Measurements from ENCODE around the gene SEC16A.

SEC16A gene

DNA sequence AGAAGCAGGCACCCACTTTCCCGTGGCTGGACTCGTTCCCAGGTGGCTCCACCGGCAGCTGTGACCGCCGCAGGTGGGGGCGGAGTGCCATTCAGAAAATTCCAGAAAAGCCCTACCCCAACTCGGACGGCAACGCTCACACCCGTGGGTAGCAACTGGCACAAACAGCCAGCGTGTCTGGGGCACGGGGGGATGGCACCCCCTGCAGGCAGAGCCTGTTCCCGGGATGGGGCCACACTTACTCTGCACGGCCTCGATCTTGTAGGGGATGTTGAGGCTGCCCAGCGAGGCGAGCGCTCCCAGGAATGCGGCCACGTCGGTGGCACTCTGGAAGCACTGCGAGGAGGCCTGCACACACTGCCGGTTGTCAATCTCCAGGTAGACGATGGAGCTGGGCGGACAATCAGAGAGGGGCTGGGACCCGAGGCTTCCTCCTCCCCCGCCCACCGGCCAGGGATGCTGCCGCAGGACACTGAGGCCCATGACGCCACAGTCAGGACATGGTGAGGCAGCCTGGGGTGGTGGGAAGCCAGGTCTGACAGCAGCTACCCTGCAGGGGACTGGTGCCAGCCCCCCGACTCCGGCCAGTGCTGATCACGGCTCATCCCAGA is 20.2 kb upstream of the SEC16A start:
- no peaks in the 10 kb centered on the region for H3K4me1 ChIP-seq (ENCODE audit: insufficient read depth, low read length)
- no peaks in the 10 kb centered on the region for H3K27me3 ChIP-seq (ENCODE audit: insufficient read depth, low read length)
- H2AFZ ChIP-seq (ENCODE audit: low read depth, low read length), result no peak overlapping the region
- H3K36me3 ChIP-seq (ENCODE audit: insufficient read depth, low read length), result peaks cover 90% of the 10 kb centered on the region
- no peak overlapping the region for H3K4me3 ChIP-seq (ENCODE audit: low read length)
- H3K9me3 ChIP-seq (ENCODE audit: low read length), result no peaks in the 10 kb centered on the region

DNA sequence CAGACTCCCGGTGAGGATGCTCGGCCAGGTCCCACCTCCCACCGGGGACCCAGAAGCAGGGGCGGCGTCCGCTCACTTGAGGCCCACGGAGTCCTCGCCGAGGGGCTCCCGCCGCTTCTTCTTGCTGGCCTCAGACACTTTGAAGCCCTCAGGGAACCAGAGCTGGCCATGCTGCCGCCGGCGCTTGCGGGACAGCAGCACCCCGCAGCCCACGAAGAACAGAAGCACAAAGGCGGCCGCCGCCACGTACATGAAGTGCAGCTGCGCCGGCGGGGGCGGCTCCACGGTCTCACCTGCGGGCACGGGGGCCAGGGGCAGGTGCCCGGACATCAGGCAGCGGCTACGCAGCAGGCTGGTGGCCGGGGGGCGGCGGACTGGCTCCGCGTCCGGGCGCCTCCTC is 19.4 kb upstream of the SEC16A start:
- no peaks in the 10 kb centered on the region for H3K4me1 ChIP-seq (ENCODE audit: insufficient read depth, low read length)
- no peaks in the 10 kb centered on the region for H3K27me3 ChIP-seq (ENCODE audit: insufficient read depth, low read length)
- H3K36me3 ChIP-seq (ENCODE audit: insufficient read depth, low read length), result peaks cover 89% of the 10 kb centered on the region
- no peaks in the 10 kb centered on the region for H3K9me3 ChIP-seq (ENCODE audit: low read length)
- H2AFZ ChIP-seq (ENCODE audit: low read depth, low read length), result no peak overlapping the region
- H3K4me3 ChIP-seq (ENCODE audit: low read length), result no peak overlapping the region

DNA sequence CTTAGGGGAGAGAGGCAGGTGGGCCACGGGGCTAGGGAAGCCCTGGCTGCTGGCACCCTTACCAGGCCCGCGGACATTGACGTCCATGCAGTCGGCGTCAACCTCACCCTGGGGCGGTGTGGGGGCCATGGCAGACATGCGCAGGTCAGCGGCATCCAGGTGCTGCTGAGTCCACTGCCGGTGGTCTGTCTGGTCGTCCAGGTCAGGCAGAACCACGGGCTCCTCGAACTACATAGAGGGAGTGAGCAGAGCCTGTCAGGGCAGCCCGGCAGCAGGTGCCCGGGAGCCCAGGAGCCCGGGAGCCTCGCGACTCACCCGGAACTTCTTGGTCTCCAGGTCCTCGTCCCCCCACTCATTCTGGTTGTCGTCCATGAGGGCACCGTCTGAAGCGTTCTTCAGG is 18.8 kb upstream of the SEC16A start:
- Histone ChIP-seq H3K4me3 (ENCODE audit: low read length) (no peak overlapping the region), H3K4me1 (ENCODE audit: insufficient read depth, low read length) (no peaks in the 10 kb centered on the region), H3K27me3 (ENCODE audit: insufficient read depth, low read length) (no peaks in the 10 kb centered on the region), H3K36me3 (ENCODE audit: insufficient read depth, low read length) (peaks cover 89% of the 10 kb centered on the region), H2AFZ (ENCODE audit: low read depth, low read length) (no peak overlapping the region), H3K9me3 (ENCODE audit: low read length) (no peaks in the 10 kb centered on the region)

DNA sequence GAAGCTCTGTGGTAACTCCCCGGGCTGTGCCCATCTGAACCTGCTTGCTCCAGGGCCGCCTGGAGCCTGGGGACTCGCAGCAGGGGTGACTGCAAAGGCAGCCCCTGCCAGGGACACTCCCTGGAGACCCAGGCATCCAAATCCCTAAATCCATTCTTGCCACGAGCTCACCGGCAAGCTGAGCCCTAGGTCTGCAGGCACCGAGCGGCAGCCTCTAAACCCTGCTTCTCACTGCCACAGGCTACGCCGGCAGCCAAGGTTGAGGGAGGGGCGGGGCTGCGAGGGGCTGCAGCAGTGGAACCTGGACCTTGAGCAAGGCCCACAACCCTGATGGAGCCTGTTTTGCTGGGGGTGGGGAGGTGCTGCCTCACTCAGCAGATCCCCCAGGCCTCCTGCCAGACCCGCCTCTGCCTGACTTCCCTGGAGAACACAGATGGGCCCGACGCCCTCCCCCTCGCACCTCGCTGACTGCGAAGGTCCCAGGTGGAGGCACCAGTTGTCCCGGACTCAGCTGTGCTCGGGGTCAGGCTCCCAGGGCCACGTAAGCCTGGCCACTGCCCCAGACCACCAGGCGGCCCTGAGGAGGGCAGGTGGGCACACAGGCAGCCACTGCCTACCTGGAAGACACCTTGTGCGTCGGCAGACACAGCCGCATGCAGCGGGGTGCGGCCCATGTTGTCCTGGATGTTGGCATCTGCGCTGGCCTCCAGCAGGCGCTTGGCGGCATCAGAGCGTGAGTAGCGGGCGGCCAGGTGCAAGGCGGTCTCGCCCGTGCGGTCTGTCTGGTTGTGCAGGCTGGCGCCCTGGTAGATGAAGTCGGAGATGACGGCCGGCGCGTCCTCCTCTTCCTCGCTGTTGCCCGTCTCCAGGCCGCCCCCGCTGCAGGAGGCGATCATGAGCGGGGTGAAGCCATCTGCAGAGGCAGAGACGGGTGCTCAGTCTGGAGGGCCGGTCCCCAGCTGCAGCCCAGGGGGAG is 17.4 kb upstream of the SEC16A start:
- H3K36me3 ChIP-seq (ENCODE audit: insufficient read depth, low read length), result peaks cover 87% of the 10 kb centered on the region
- no peaks in the 10 kb centered on the region for H3K27me3 ChIP-seq (ENCODE audit: insufficient read depth, low read length)
- no peak overlapping the region for H2AFZ ChIP-seq (ENCODE audit: low read depth, low read length)
- no peak overlapping the region for H3K4me3 ChIP-seq (ENCODE audit: low read length)
- no peaks in the 10 kb centered on the region for H3K9me3 ChIP-seq (ENCODE audit: low read length)
- no peaks in the 10 kb centered on the region for H3K4me1 ChIP-seq (ENCODE audit: insufficient read depth, low read length)

DNA sequence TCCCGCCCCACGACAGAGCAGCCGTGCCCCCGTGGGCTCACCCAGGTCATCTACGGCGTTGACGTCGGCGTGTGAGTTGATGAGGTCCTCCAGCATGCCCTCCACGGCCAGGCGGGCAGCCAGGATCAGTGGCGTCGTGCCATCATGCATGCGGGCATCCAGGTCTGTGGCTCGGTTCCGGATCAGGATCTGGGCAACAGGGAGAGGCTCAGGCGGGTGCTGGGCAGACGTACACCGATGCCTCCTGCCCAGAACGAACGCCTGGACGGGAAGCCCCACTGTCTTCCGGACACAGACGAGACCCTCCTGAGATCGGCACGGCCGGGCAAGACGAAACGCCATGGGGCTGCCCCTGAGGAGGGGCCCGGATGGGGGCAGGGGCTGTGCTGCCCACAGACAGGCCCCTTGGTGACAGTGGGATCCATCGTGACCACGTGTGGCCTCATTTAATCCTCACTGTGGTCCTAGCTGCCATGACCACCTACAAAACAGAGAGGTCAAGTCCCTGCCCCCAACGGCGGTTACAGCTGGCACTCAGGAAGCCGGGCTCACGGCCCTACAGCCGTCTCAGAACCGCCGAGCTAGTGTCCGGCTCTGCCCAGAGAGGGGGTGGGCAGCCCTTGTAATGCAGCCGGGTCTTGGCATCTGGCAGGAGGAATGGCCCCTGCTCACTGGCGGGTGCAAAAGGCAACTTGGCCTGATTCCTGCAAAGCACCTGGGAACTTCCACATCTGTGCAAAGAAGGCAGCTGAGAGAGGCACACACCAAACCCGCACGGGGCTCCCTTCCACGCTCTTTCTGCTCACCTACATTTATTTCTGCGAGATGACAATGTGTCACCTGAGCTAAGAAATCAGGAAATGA is 16.5 kb upstream of the SEC16A start:
- H3K9me3 ChIP-seq (ENCODE audit: low read length), result no peaks in the 10 kb centered on the region
- no peaks in the 10 kb centered on the region for H3K4me1 ChIP-seq (ENCODE audit: insufficient read depth, low read length)
- no peaks in the 10 kb centered on the region for H3K27me3 ChIP-seq (ENCODE audit: insufficient read depth, low read length)
- no peak overlapping the region for H3K4me3 ChIP-seq (ENCODE audit: low read length)
- H2AFZ ChIP-seq (ENCODE audit: low read depth, low read length), result no peak overlapping the region
- peaks cover 83% of the 10 kb centered on the region for H3K36me3 ChIP-seq (ENCODE audit: insufficient read depth, low read length)

DNA sequence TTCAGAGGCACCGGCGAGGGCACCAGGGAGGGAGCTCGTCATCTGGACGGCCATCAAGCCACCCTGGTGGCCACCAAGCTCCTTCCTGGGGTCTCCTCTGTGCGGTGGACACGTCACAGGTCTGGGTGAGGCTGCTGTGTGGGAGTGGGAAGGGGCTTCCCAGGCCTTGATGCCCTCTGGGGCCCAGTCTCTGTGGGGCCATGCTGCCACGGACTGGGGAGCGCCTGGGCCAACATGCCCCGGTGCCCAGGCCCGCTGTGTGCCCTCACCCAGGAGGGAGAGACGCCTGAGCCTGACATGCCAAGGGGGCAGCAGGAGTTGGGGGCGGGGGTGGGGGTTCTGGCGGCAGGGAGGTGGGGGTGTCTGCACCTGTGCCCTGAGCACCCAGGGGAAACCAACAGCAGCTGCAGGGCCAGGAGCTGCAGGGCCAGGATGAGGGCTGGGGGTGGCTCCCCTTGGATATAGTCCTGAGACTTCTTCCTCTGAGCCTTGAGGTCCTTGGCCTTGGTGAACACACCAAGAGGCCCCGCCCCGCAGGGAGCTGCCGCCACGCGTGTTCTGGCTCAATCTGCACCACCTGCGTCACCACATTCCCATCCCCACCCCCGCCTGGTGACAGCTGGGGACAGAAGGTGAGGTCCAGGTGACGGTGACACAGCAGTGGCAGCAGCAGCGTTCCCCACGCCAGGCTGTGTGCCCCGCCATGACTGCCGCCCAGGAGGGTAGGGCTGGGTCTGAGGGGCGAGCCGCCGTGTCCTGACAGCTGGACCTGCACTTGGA is 15.3 kb upstream of the SEC16A start:
- peaks cover 6% of the 10 kb centered on the region for H3K4me1 ChIP-seq (ENCODE audit: insufficient read depth, low read length)
- H3K27me3 ChIP-seq (ENCODE audit: insufficient read depth, low read length), result no peaks in the 10 kb centered on the region
- no peak overlapping the region for H2AFZ ChIP-seq (ENCODE audit: low read depth, low read length)
- H3K9me3 ChIP-seq (ENCODE audit: low read length), result no peaks in the 10 kb centered on the region
- H3K4me3 ChIP-seq (ENCODE audit: low read length), result no peak overlapping the region
- H3K36me3 ChIP-seq (ENCODE audit: insufficient read depth, low read length), result peaks cover 76% of the 10 kb centered on the region

DNA sequence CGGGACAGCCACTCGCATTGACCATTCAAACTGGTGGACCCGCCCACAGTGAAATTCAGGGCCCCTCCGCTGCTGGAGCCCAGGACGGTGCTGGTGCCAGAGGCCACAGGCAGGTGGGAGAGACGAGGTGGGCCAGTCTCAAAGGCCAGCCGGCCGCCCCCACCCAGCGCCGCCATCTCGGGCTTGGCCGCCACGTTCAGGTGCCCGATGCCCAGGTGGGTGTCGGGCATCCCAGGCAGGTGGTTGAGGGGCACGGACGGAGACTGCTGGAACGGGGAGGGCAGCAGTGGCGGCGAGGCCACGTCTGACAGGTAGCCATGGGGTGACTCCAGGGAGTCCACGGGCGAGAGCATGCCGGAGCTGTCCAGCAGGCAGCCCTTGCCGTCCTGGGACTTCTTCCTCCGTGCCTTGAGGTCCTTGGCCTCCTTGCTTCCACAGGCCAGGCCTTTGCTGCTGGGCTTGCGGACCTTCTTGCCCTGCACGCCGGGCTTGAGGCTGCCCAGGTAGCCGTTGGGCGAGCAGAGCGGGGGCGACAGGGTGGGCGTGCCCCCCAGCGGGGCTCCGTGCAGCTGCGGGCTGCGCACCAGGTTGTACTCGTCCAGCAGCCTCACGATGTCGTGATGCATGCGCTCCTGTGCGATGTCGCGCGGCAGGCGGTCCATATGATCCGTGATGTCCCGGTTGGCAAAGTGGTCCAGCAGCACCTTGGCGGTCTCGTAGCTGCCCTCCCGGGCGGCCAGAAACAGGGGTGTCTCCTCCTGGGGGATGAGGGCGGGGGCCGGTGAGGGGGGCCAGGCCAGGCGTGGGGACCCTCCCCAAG is 14.2 kb upstream of the SEC16A start:
- peaks cover 69% of the 10 kb centered on the region for H3K36me3 ChIP-seq (ENCODE audit: insufficient read depth, low read length)
- H3K9me3 ChIP-seq (ENCODE audit: low read length), result no peaks in the 10 kb centered on the region

DNA sequence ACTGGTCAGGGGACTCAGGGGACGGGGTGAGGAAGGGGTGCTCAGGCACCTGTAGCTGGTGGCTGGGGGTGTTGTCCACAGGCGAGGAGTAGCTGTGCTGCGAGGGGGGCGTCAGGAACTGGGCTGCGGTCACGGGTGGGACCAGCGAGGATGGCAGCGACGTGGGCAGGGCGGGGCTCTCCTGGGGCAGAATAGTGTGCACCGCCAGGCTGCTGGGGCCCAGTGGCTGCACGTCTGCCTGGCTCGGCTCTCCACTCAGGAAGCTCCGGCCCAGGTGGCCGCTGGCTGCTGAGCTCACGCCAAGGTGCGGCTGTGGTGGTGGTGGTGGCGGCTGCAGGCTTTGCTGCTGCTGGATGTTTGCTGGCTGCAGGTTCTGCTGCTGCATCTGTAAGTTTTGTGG is 13.3 kb upstream of the SEC16A start:
- Histone ChIP-seq H3K4me3 (ENCODE audit: low read length) (no peak overlapping the region), H3K36me3 (ENCODE audit: insufficient read depth, low read length) (peaks cover 63% of the 10 kb centered on the region), H3K9me3 (ENCODE audit: low read length) (no peaks in the 10 kb centered on the region), H2AFZ (ENCODE audit: low read depth, low read length) (no peak overlapping the region), H3K4me1 (ENCODE audit: insufficient read depth, low read length) (peaks cover 6% of the 10 kb centered on the region), H3K27me3 (ENCODE audit: insufficient read depth, low read length) (no peaks in the 10 kb centered on the region)

More for the DNA sequence above, 14.2 kb upstream of the SEC16A start:
- Histone ChIP-seq H3K4me3 (ENCODE audit: low read length) (no peak overlapping the region), H3K4me1 (ENCODE audit: insufficient read depth, low read length) (peaks cover 6% of the 10 kb centered on the region), H3K27me3 (ENCODE audit: insufficient read depth, low read length) (no peaks in the 10 kb centered on the region), H2AFZ (ENCODE audit: low read depth, low read length) (no peak overlapping the region)

DNA sequence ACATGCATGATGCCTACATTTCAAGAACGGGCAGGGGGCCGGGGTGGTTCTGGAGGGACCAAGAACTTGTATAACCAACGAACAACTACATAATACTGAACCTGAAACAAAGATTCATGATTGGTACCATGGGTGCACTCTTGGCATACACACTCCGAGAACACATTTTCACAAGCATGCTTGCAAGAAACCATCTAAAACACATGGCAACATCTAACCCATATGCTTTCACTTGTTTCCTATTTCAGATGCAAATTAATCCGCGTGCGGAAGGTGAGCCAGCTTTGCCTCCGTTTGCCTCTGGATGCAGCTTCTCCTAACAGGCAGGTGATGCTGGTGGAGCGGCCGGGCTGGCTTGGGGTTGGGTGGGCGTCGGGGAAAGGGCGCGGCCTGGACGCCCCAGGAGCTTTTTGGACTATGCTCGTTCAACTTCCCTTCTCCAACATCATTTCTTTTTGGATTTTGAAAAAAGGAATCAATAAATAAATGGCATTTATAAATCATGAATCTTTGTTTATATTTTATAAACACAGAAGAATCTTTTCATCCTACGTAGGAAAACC is 12.5 kb upstream of the SEC16A start:
- H2AFZ ChIP-seq (ENCODE audit: low read depth, low read length), result no peak overlapping the region
- peaks cover 56% of the 10 kb centered on the region for H3K36me3 ChIP-seq (ENCODE audit: insufficient read depth, low read length)
- no peak overlapping the region for H3K4me3 ChIP-seq (ENCODE audit: low read length)
- no peaks in the 10 kb centered on the region for H3K9me3 ChIP-seq (ENCODE audit: low read length)
- no peaks in the 10 kb centered on the region for H3K27me3 ChIP-seq (ENCODE audit: insufficient read depth, low read length)
- peaks cover 6% of the 10 kb centered on the region for H3K4me1 ChIP-seq (ENCODE audit: insufficient read depth, low read length)

DNA sequence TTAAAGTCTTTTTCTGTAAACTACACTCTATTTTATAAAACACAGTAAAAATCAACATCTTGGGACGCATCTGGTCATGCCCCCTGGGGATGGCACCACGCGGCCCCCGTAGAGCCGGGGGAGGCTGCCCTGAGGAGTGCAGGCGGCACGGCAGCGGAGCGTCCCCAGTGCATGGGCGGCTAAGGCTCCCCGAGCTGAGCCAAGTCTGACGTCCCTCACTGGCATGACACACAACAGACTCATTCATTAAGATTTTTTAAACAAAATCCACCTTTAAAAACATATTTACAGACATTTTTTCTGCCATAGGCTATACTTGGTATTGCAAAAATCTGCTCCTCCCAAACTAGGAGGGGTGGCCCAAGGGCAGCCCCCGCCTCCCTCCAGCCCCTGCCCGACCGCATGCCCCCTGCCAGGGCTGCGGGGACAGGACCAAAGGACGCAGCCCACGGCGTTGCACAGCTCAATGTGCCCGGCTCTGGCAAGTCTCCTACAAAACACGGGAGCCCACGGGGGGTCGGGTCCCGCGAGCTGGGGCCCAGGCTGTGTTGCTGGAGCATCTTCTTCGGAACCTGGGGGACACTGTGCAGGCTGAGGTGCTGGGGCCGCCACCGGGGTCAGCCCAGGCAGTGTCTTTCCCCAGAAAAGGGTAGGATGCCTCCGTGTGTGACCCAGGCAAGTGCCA is 11.8 kb upstream of the SEC16A start:
- peaks cover 49% of the 10 kb centered on the region for H3K36me3 ChIP-seq (ENCODE audit: insufficient read depth, low read length)
- H3K4me1 ChIP-seq (ENCODE audit: insufficient read depth, low read length), result peaks cover 6% of the 10 kb centered on the region
- H2AFZ ChIP-seq (ENCODE audit: low read depth, low read length), result no peak overlapping the region
- H3K27me3 ChIP-seq (ENCODE audit: insufficient read depth, low read length), result no peaks in the 10 kb centered on the region
- H3K4me3 ChIP-seq (ENCODE audit: low read length), result no peak overlapping the region
- no peaks in the 10 kb centered on the region for H3K9me3 ChIP-seq (ENCODE audit: low read length)

DNA sequence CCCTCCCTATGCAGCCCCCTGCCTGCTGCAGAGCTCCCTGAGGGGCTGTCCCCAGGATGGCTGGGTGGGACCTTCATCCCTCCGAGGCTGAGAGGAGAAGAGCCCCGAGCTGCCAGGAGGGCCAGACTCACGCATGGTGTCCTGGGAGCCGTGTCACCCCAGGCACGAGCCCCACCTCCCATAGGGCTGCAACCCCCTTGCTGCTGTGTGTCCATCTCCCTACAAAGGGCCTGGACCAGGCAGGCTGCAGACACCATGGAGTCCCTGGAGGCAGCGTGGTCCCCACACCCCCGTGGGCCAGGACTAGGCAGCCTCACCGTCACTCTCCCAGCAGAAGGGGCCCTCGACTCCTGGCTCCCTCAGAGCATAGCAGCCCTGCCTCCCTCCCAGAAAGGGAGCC is 11.2 kb upstream of the SEC16A start:
- H3K27me3 ChIP-seq (ENCODE audit: insufficient read depth, low read length), result no peaks in the 10 kb centered on the region
- H3K4me3 ChIP-seq (ENCODE audit: low read length), result no peak overlapping the region
- peaks cover 43% of the 10 kb centered on the region for H3K36me3 ChIP-seq (ENCODE audit: insufficient read depth, low read length)

More for the DNA sequence above, 11.2 kb upstream of the SEC16A start:
- Histone ChIP-seq H3K4me1 (ENCODE audit: insufficient read depth, low read length) (peaks cover 6% of the 10 kb centered on the region), H3K9me3 (ENCODE audit: low read length) (no peaks in the 10 kb centered on the region), H2AFZ (ENCODE audit: low read depth, low read length) (no peak overlapping the region)
